GM23338 (cell line): ENCODE measurements around the gene CECR2.

ENCODE experiments used
- CREB1 ChIP-seq: fragments of 250-450 bp; sonication (Bioruptor Pico); IDR thresholded peaks from 2 replicates; pipeline ENCODE4 v1.5.0; 2020; ENCODE audit warnings: low read depth, mild to moderate bottlenecking, moderate library complexity
- CTCF ChIP-seq, 2 experiments: fragments of 200-600 bp in 1 of 2; sonication (generic) in 1 of 2; conservative IDR thresholded peaks; 2 replicates each; pipeline versions ENCODE4 v1.5.1 to v1.6.1; 2016 to 2017; ENCODE audit warnings: antibody characterized with exemption in 2 of 2, low read depth in 2 of 2, mild to moderate bottlenecking in 2 of 2, moderate library complexity in 1 of 2
- ETS1 ChIP-seq: IDR thresholded peaks from 2 replicates; pipeline ENCODE4 v1.6.1; 2016; ENCODE audit warnings: antibody characterized with exemption
- EZH2 ChIP-seq: fragments of 200-600 bp; sonication (generic); IDR thresholded peaks from one replicate; pipeline ENCODE4 v1.8.0; 2017; ENCODE audit warnings: antibody characterized with exemption, mild to moderate bottlenecking, low read depth; ENCODE audit not compliant: unreplicated experiment
- EZH2phosphoT487 ChIP-seq: fragments of 200-600 bp; sonication (generic); IDR thresholded peaks from one replicate; pipeline ENCODE4 v1.8.1; 2018; ENCODE audit warnings: antibody characterized with exemption; ENCODE audit not compliant: unreplicated experiment
- JUNB ChIP-seq: IDR thresholded peaks from one replicate; pipeline ENCODE4 v1.6.1; 2016; ENCODE audit warnings: antibody characterized with exemption; ENCODE audit not compliant: unreplicated experiment
- NANOG ChIP-seq: IDR thresholded peaks from 2 replicates; pipeline ENCODE4 v1.6.1; 2016; ENCODE audit warnings: antibody characterized with exemption, borderline replicate concordance
- POLR2AphosphoS5 ChIP-seq: IDR thresholded peaks from 2 replicates; pipeline ENCODE4 v1.6.1; 2016; ENCODE audit warnings: antibody characterized with exemption, low read depth
- TF ChIP-seq, protein P1 (sequence below): IDR thresholded peaks from one replicate; pipeline ENCODE4 v1.6.1; 2018; ENCODE audit warnings: antibody characterized with exemption; ENCODE audit not compliant: unreplicated experiment
- TF ChIP-seq, protein P2 (sequence below): fragments of 250-450 bp; sonication (Bioruptor Pico); IDR thresholded peaks from 2 replicates; pipeline ENCODE4 v1.5.0; 2020; ENCODE audit warnings: mild to moderate bottlenecking, moderate library complexity

DNA sequence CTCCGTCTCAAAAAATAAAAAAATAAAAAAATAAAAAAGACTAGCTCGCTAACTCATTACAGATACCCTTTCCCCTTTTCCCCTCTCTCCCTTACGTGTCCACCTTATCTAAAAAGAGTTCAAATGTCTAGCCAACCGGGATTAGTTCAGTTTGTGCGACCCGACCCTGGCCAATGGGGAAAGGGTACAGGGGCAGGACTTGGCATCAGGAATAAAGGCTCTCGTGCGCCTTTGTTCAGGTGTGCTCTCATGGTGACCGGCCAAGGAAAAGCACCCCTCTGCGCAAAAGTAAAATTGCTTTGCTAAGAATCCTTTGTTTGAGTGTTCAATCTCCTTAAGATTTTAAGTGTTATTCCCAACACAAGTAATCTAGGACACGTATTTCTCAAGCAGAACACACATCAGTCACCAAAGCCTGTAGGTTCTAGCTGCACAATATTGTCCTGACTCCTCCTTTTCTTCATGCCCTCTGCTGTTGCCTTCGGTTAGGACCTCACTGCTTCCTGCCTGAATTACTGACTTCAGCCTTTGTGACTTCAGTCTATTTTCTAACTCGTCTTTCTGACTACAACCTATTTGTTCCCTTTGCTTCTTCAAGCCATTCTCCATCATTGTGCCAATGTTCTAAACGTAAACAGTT lies 20.7 kb upstream of the CECR2 start:
- TF ChIP-seq CTCF (conservative IDR thresholded peaks at IDR 0.05; ENCODE audit: low read depth in 2 of 2) (no peak), POLR2AphosphoS5 (no peak), NANOG (no peak), JUNB (no peak), EZH2 (no peak), ETS1 (no peak), CREB1 (no peak), EZH2phosphoT487 (no peak)
- TF ChIP-seq, protein P1, sequence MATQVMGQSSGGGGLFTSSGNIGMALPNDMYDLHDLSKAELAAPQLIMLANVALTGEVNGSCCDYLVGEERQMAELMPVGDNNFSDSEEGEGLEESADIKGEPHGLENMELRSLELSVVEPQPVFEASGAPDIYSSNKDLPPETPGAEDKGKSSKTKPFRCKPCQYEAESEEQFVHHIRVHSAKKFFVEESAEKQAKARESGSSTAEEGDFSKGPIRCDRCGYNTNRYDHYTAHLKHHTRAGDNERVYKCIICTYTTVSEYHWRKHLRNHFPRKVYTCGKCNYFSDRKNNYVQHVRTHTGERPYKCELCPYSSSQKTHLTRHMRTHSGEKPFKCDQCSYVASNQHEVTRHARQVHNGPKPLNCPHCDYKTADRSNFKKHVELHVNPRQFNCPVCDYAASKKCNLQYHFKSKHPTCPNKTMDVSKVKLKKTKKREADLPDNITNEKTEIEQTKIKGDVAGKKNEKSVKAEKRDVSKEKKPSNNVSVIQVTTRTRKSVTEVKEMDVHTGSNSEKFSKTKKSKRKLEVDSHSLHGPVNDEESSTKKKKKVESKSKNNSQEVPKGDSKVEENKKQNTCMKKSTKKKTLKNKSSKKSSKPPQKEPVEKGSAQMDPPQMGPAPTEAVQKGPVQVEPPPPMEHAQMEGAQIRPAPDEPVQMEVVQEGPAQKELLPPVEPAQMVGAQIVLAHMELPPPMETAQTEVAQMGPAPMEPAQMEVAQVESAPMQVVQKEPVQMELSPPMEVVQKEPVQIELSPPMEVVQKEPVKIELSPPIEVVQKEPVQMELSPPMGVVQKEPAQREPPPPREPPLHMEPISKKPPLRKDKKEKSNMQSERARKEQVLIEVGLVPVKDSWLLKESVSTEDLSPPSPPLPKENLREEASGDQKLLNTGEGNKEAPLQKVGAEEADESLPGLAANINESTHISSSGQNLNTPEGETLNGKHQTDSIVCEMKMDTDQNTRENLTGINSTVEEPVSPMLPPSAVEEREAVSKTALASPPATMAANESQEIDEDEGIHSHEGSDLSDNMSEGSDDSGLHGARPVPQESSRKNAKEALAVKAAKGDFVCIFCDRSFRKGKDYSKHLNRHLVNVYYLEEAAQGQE, result no peak
- TF ChIP-seq, protein P2, sequence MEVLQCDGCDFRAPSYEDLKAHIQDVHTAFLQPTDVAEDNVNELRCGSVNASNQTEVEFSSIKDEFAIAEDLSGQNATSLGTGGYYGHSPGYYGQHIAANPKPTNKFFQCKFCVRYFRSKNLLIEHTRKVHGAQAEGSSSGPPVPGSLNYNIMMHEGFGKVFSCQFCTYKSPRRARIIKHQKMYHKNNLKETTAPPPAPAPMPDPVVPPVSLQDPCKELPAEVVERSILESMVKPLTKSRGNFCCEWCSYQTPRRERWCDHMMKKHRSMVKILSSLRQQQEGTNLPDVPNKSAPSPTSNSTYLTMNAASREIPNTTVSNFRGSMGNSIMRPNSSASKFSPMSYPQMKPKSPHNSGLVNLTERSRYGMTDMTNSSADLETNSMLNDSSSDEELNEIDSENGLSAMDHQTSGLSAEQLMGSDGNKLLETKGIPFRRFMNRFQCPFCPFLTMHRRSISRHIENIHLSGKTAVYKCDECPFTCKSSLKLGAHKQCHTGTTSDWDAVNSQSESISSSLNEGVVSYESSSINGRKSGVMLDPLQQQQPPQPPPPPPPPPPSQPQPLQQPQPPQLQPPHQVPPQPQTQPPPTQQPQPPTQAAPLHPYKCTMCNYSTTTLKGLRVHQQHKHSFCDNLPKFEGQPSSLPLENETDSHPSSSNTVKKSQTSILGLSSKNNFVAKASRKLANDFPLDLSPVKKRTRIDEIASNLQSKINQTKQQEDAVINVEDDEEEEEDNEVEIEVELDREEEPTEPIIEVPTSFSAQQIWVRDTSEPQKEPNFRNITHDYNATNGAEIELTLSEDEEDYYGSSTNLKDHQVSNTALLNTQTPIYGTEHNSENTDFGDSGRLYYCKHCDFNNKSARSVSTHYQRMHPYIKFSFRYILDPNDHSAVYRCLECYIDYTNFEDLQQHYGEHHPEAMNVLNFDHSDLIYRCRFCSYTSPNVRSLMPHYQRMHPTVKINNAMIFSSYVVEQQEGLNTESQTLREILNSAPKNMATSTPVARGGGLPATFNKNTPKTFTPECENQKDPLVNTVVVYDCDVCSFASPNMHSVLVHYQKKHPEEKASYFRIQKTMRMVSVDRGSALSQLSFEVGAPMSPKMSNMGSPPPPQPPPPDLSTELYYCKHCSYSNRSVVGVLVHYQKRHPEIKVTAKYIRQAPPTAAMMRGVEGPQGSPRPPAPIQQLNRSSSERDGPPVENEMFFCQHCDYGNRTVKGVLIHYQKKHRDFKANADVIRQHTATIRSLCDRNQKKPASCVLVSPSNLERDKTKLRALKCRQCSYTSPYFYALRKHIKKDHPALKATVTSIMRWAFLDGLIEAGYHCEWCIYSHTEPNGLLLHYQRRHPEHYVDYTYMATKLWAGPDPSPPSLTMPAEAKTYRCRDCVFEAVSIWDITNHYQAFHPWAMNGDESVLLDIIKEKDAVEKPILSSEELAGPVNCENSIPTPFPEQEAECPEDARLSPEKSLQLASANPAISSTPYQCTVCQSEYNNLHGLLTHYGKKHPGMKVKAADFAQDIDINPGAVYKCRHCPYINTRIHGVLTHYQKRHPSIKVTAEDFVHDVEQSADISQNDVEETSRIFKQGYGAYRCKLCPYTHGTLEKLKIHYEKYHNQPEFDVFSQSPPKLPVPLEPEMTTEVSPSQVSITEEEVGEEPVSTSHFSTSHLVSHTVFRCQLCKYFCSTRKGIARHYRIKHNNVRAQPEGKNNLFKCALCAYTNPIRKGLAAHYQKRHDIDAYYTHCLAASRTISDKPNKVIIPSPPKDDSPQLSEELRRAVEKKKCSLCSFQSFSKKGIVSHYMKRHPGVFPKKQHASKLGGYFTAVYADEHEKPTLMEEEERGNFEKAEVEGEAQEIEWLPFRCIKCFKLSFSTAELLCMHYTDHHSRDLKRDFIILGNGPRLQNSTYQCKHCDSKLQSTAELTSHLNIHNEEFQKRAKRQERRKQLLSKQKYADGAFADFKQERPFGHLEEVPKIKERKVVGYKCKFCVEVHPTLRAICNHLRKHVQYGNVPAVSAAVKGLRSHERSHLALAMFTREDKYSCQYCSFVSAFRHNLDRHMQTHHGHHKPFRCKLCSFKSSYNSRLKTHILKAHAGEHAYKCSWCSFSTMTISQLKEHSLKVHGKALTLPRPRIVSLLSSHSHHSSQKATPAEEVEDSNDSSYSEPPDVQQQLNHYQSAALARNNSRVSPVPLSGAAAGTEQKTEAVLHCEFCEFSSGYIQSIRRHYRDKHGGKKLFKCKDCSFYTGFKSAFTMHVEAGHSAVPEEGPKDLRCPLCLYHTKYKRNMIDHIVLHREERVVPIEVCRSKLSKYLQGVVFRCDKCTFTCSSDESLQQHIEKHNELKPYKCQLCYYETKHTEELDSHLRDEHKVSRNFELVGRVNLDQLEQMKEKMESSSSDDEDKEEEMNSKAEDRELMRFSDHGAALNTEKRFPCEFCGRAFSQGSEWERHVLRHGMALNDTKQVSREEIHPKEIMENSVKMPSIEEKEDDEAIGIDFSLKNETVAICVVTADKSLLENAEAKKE (CRISPR knock-in tag), result no peak
